ENCODE measurements around the gene SH3BP4. TPM values are rescaled to one million over a fixed set of nuclear protein-coding genes. Genes with fewer than 3 reads are reported as not detected.

SH3BP4 gene
- total and polyA plus RNA-seq, 2 of the 13 experiments (the other 11 are each of a cell fraction or from before 2014, with no cell fraction given) = 34.6 to 99.1 TPM

- TF ChIP-seq ZNF558 (CRISPR knock-in tag; IDR thresholded peaks at IDR 0.05; ENCODE audit: borderline replicate concordance) (0 out of 2 replicates have a peak, but pooled peaks have one; percentile 19), CBX2 (IDR thresholded peaks at IDR 0.05; ENCODE audit: low read depth, low read length) (no peak), CBX2 (CRISPR knock-in tag; IDR thresholded peaks at IDR 0.05; ENCODE audit: low read depth) (no peak), ARID2 (CRISPR knock-in tag; IDR thresholded peaks at IDR 0.05; ENCODE audit: borderline replicate concordance) (no peak), TRIM24 (CRISPR knock-in tag; IDR thresholded peaks at IDR 0.05) (no peak), ZNF20 (CRISPR knock-in tag; IDR thresholded peaks at IDR 0.05) (no peak), ZNF329 (CRISPR knock-in tag; IDR thresholded peaks at IDR 0.05; ENCODE audit: low read depth) (no peak), ZFP36 (IDR thresholded peaks at IDR 0.05; ENCODE audit: borderline replicate concordance, low read depth, low read length, partially characterized antibody) (no peak), NFKB2 (CRISPR knock-in tag; IDR thresholded peaks at IDR 0.05; ENCODE audit: borderline replicate concordance) (no peak; the same call in 1 of the 2 replicates), ZSCAN25 (CRISPR knock-in tag; IDR thresholded peaks at IDR 0.05) (0 out of 2 replicates have a peak, but pooled peaks have one; percentile 6), ZBTB21 (CRISPR knock-in tag; IDR thresholded peaks at IDR 0.05) (no peak), POLR2A (IDR thresholded peaks at IDR 0.05; ENCODE audit: insufficient read depth in 1 of 2, low read depth in 2 of 2, low read length in 2 of 2) (0 out of 4 replicates have a peak, but pooled peaks have one; percentile 18 to 25), ZNF407 (CRISPR knock-in tag; IDR thresholded peaks at IDR 0.05; ENCODE audit: not compliant biosample characterization) (no peak), HOXA7 (CRISPR knock-in tag; IDR thresholded peaks at IDR 0.05) (no peak), JARID2 (CRISPR knock-in tag; IDR thresholded peaks at IDR 0.05; ENCODE audit: insufficient replicate concordance) (no peak), AHR (CRISPR knock-in tag; IDR thresholded peaks at IDR 0.05) (0 out of 2 replicates have a peak, but pooled peaks have one; percentile 30), ZKSCAN1 (IDR thresholded peaks at IDR 0.05; ENCODE audit: low read length) (no peak), ZMAT3 (CRISPR knock-in tag; conservative IDR thresholded peaks at IDR 0.05) (0 out of 2 replicates have a peak, but pooled peaks have one; percentile 3), MXD3 (CRISPR knock-in tag; IDR thresholded peaks at IDR 0.05) (no peak)
Observed at GRCh38 chr2:234953116-234954031, 1.6 kb downstream of the SH3BP4 start (continued).

Measured in HepG2 (cell line).